Mesendoderm (in vitro differentiated cells): Measurements from ENCODE around the gene OSBPL3.
A peak's percentile ranks its signal among the peaks of the same experiment; 100 is the strongest.

Source experiments
- DNase-seq: peaks from one replicate; pipeline ENCODE4 v3.0.0; 2013
- H2AK5ac ChIP-seq: 2 replicates; pipeline ENCODE4 v1.6.1; 2013; ENCODE audit warnings: low read length, inconsistent platforms
- H2BK120ac ChIP-seq: 2 replicates; pipeline ENCODE4 v1.6.1; 2013; ENCODE audit warnings: low read depth, mild to moderate bottlenecking, low read length, moderate library complexity, mixed read lengths
- H2BK15ac ChIP-seq: replicated peaks from 2 replicates; pipeline ENCODE4 v1.6.1; 2013; ENCODE audit warnings: low read depth, mild to moderate bottlenecking, moderate library complexity
- H2BK5ac ChIP-seq: 2 replicates; pipeline ENCODE4 v1.6.1; 2013; ENCODE audit warnings: low read length, inconsistent platforms
- H3K18ac ChIP-seq: 2 replicates; pipeline ENCODE4 v1.6.1; 2013; ENCODE audit warnings: mild to moderate bottlenecking, low read length, mixed read lengths
- H3K23ac ChIP-seq: one replicate; pipeline ENCODE4 v1.6.1; 2013; ENCODE audit warnings: low read length
- H3K27ac ChIP-seq: 2 replicates; pipeline ENCODE4 v1.5.1; 2013; ENCODE audit warnings: low read depth, mild to moderate bottlenecking, inconsistent platforms, low read length, moderate library complexity
- H3K27me3 ChIP-seq: 2 replicates; pipeline ENCODE4 v1.6.1; 2013; ENCODE audit warnings: low read length, control low read depth, mild to moderate bottlenecking, inconsistent platforms; ENCODE audit not compliant: insufficient read depth, poor library complexity
- H3K36me3 ChIP-seq: 2 replicates; pipeline ENCODE4 v1.6.1; 2013; ENCODE audit warnings: low read length, inconsistent platforms; ENCODE audit not compliant: control insufficient read depth, insufficient read depth
- H3K4ac ChIP-seq: one replicate; pipeline ENCODE4 v1.6.1; 2013; ENCODE audit warnings: low read depth, mild to moderate bottlenecking, low read length, moderate library complexity
- H3K4me1 ChIP-seq: 2 replicates; pipeline ENCODE4 v1.6.1; 2013; ENCODE audit warnings: low read depth, low read length, inconsistent platforms; ENCODE audit not compliant: control insufficient read depth
- H3K4me2 ChIP-seq: 2 replicates; pipeline ENCODE4 v1.6.1; 2013; ENCODE audit warnings: low read length
- H3K4me3 ChIP-seq: 2 replicates; pipeline ENCODE4 v1.5.1; 2013; ENCODE audit warnings: mild to moderate bottlenecking, low read length
- H3K56ac ChIP-seq: one replicate; pipeline ENCODE4 v1.6.1; 2013; ENCODE audit warnings: low read length
- H3K79me1 ChIP-seq: 2 replicates; pipeline ENCODE4 v1.6.1; 2013; ENCODE audit warnings: low read length, inconsistent platforms
- H3K79me2 ChIP-seq: 2 replicates; pipeline ENCODE4 v1.6.1; 2013; ENCODE audit warnings: mild to moderate bottlenecking, low read length; ENCODE audit not compliant: control insufficient read depth, insufficient read depth
- H3K9ac ChIP-seq: 2 replicates; pipeline ENCODE4 v1.6.1; 2013; ENCODE audit warnings: low read length, inconsistent platforms
- H4K5ac ChIP-seq: one replicate; pipeline ENCODE4 v1.6.1; 2013; ENCODE audit warnings: low read length
- H4K8ac ChIP-seq: one replicate; pipeline ENCODE4 v1.6.1; 2013; ENCODE audit warnings: low read depth, mild to moderate bottlenecking, control low read depth, low read length, moderate library complexity
- WGBS: extraction: QIAGEN DNeasy Blood & Tissue Kit; methylation state at CpG from one replicate; pipeline ENCODE4 v1.1.7; 2013; ENCODE audit warnings: low lambda C conversion rate, missing lambda C conversion rate; ENCODE audit not compliant: insufficient coverage; ENCODE audit errors: extremely low coverage; 5-methylcytosine and 5-hydroxymethylcytosine counted together

OSBPL3 gene

DNA sequence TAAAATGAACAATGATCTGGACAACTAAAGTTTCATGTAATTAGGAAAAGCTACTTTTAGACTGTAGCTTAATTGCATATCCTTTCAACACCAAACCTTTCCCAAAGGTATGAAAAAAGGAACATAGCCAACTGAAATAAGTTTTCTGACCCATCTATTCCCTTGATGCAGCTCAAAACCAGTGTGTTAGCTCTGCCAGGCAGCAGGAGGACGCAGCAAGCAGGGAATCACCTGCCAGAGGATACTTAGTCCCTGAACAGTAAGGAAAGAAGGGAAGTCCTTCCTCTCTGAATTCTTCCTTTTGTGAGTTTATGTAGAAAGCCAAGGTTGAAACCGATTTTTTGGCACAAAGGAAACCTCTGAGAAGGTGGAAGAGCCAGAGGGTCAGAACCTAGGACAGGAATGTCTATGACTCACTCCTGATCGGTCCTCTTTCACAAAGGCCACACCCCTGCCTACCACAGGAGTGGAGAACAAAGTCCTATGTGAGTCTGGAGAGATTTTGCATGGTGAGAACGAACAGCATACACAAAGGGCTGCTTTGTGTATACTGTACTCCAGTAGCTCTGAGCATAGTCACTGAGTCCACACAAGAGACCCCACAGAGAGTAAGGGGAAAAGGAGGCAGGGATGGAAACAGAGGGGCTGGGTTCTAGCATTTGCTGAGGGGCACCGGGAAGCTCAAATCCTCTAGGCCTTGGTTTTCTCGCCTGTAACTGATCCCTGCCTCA is 153.9 kb downstream of the OSBPL3 start:
- no peaks in the 10 kb centered on the region for H3K79me2 ChIP-seq
- H2BK120ac ChIP-seq = no peak overlapping the region
- no peak overlapping the region for H3K4me2 ChIP-seq
- H3K56ac ChIP-seq = no peak overlapping the region
- WGBS = no CpG with 5 or more reads among the region's 6 CpGs
- no peak overlapping the region for H3K4ac ChIP-seq
- H3K4me1 ChIP-seq = no peaks in the 10 kb centered on the region
- H3K36me3 ChIP-seq = no peaks in the 10 kb centered on the region
- no peaks in the 10 kb centered on the region for H3K27me3 ChIP-seq
- H3K79me1 ChIP-seq = no peaks in the 10 kb centered on the region
- no peak overlapping the region for H2AK5ac ChIP-seq
- DNase-seq = peak; percentile 73
- no peak overlapping the region for H3K9ac ChIP-seq
- H3K23ac ChIP-seq = no peak overlapping the region
- no peak overlapping the region for H2BK5ac ChIP-seq
- no peak overlapping the region for H2BK15ac ChIP-seq
- H3K4me3 ChIP-seq = no peak overlapping the region
- H4K8ac ChIP-seq = no peak overlapping the region
- H3K18ac ChIP-seq = no peak overlapping the region
- no peak overlapping the region for H3K27ac ChIP-seq
- no peak overlapping the region for H4K5ac ChIP-seq

DNA sequence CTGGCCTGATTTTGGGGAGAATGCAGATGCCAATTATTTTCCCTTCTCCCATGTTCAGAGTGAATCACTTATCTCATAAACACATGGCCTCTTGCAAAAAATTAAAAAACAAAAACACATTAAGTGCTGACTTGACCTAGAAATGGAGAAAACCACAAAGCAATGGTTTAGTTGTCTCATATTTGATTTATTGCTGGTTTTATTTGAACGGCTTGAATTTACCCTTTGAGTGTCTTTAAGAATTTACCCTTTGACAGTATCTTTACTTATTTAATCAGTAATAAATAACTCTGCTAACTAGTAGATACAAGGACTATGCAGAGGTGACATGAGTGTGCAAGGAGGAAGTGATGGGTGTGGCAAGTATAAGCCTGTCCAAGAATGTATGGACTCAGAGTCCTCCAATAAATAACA is 154.6 kb downstream of the OSBPL3 start:
- H3K79me2 ChIP-seq = no peaks in the 10 kb centered on the region
- no peak overlapping the region for H3K18ac ChIP-seq
- no peak overlapping the region for H4K8ac ChIP-seq
- no peak overlapping the region for H2BK5ac ChIP-seq
- H4K5ac ChIP-seq = no peak overlapping the region
- no peak overlapping the region for H3K4me3 ChIP-seq
- no peak overlapping the region for H3K4ac ChIP-seq
- no CpG with 5 or more reads among the region's 1 CpG for WGBS
- H2AK5ac ChIP-seq = no peak overlapping the region
- H2BK15ac ChIP-seq = no peak overlapping the region
- H3K4me1 ChIP-seq = no peaks in the 10 kb centered on the region
- no peak overlapping the region for H2BK120ac ChIP-seq
- H3K9ac ChIP-seq = no peak overlapping the region
- no peak for DNase-seq
- H3K23ac ChIP-seq = no peak overlapping the region
- no peaks in the 10 kb centered on the region for H3K36me3 ChIP-seq
- H3K56ac ChIP-seq = no peak overlapping the region
- H3K27me3 ChIP-seq = no peaks in the 10 kb centered on the region
- no peak overlapping the region for H3K27ac ChIP-seq
- no peak overlapping the region for H3K4me2 ChIP-seq
- H3K79me1 ChIP-seq = no peaks in the 10 kb centered on the region

DNA sequence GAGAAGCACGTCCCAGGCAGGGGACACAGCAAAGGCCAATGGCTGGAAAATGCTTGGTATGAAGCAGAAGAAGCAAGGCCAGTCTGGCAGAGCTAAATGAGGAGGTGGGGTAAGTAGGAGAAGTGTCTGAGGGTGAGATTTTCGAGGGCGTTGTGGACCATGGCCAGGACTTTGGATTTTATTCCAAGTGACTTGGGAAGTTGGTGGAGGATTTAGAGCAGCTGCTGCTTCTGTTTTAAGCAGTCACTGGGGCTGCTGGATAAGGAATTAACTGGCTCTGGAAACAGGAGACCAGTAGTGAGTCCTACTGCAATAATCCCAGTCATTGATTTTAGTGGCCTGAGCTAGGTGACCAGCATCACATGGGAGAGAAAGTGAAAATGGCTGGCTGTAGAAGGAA is 155.1 kb downstream of the OSBPL3 start:
- no peak overlapping the region for H3K4me2 ChIP-seq
- H3K4ac ChIP-seq = no peak overlapping the region
- H4K8ac ChIP-seq = no peak overlapping the region
- H2BK120ac ChIP-seq = no peak overlapping the region
- no peaks in the 10 kb centered on the region for H3K79me1 ChIP-seq
- H4K5ac ChIP-seq = no peak overlapping the region
- no peak overlapping the region for H3K27ac ChIP-seq
- H2BK15ac ChIP-seq = no peak overlapping the region
- H3K4me1 ChIP-seq = no peaks in the 10 kb centered on the region
- no peak overlapping the region for H3K23ac ChIP-seq
- no CpG with 5 or more reads among the region's 3 CpGs for WGBS
- no peak overlapping the region for H3K56ac ChIP-seq
- no peaks in the 10 kb centered on the region for H3K79me2 ChIP-seq
- no peaks in the 10 kb centered on the region for H3K27me3 ChIP-seq
- H3K18ac ChIP-seq = no peak overlapping the region
- no peaks in the 10 kb centered on the region for H3K36me3 ChIP-seq
- no peak for DNase-seq
- H3K4me3 ChIP-seq = no peak overlapping the region
- H2AK5ac ChIP-seq = no peak overlapping the region
- no peak overlapping the region for H3K9ac ChIP-seq
- H2BK5ac ChIP-seq = no peak overlapping the region

DNA sequence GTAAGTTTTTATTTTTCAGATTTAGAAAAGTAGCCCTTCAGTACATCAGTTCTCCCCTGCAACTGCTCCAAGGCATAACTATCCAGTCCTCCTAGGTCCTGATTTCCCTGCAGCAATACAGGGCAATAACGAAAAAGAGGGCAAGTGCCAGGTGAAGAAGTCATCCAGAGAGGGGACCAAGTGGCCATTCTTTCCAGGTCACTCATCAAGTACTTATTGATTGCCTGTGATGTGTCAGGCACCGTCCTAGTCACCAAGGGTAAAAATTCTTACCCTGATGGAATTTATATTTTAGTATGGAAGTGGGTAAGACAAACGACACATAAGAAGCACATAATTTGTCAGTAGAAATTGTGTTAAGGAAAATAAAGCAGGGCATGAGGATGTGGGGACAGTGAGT is 155.6 kb downstream of the OSBPL3 start:
- Histone ChIP-seq H3K4me3 (no peak overlapping the region), H3K79me1 (no peaks in the 10 kb centered on the region), H2BK15ac (no peak overlapping the region), H2BK5ac (no peak overlapping the region), H2AK5ac (no peak overlapping the region), H4K8ac (no peak overlapping the region), H3K27ac (no peak overlapping the region), H3K4me2 (no peak overlapping the region), H3K36me3 (no peaks in the 10 kb centered on the region), H3K56ac (no peak overlapping the region), H3K9ac (no peak overlapping the region), H2BK120ac (no peak overlapping the region), H4K5ac (no peak overlapping the region), H3K27me3 (no peaks in the 10 kb centered on the region), H3K4me1 (no peaks in the 10 kb centered on the region), H3K23ac (no peak overlapping the region), H3K4ac (no peak overlapping the region), H3K18ac (no peak overlapping the region), H3K79me2 (no peaks in the 10 kb centered on the region)
- WGBS = no CpG with 5 or more reads among the region's 3 CpGs
- DNase-seq = no peak

DNA sequence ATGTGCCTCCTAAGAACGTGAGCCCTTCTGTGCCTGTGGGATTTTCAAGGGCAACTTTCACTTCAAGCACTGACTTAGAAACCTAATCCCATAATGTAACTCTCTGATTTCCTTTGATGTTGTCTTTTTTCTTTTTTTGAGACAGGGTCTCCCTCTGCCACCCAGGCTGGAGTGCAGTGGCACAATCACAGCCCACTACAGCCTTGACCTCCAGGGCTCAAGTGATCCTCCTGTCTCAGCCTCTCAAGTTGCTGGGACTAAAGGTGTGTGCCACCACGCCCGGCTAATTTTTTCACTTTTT is 158.3 kb downstream of the OSBPL3 start:
- H3K4ac ChIP-seq = no peak overlapping the region
- no peak overlapping the region for H3K27ac ChIP-seq
- H3K9ac ChIP-seq = no peak overlapping the region
- no peak overlapping the region for H2AK5ac ChIP-seq
- H3K18ac ChIP-seq = no peak overlapping the region
- H2BK15ac ChIP-seq = no peak overlapping the region
- H3K79me2 ChIP-seq = no peaks in the 10 kb centered on the region
- DNase-seq = no peak
- no peaks in the 10 kb centered on the region for H3K79me1 ChIP-seq
- H3K36me3 ChIP-seq = no peaks in the 10 kb centered on the region
- no peaks in the 10 kb centered on the region for H3K4me1 ChIP-seq
- H4K5ac ChIP-seq = no peak overlapping the region
- H3K56ac ChIP-seq = no peak overlapping the region
- H2BK5ac ChIP-seq = no peak overlapping the region
- H2BK120ac ChIP-seq = no peak overlapping the region
- no peak overlapping the region for H3K4me3 ChIP-seq
- no CpG with 5 or more reads among the region's 3 CpGs for WGBS
- H3K4me2 ChIP-seq = no peak overlapping the region
- no peak overlapping the region for H3K23ac ChIP-seq
- no peak overlapping the region for H4K8ac ChIP-seq
- H3K27me3 ChIP-seq = no peaks in the 10 kb centered on the region

DNA sequence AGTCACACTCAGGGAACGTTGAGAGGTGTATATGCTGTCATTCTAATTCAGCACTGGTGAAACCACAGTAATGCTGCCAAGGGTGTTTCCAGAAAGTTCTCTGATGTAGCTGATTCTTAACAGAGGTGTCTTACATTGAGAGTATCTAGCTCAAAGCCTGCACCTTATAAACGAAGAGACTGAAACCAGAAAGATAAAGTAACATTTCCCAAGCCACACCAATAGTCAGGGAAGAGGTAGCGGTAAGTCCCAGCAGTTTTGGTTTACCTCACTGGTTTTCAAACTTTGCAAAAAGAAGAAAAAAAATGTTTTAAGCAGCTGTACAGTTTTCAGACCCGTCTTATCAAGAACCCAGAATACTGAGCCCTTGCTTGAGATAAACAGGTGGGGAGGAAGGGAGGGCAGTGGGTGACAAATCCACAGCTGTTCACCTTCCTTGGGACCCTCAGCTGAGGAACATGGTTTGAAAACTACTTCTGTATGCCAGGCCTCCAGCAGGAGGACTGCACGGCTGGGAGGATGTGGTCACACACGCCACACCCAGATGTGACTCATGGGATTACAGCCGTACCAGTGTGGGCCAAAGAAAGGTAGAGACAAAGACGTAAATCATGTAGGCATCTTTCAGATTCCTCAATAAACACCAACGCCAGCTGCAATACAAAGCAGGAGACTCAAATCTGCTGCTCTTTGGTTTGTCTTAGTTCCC is 158.8 kb downstream of the OSBPL3 start:
- DNase-seq = peak; percentile 30
- no peaks in the 10 kb centered on the region for H3K79me2 ChIP-seq
- no peaks in the 10 kb centered on the region for H3K27me3 ChIP-seq
- no peak overlapping the region for H3K56ac ChIP-seq
- no peak overlapping the region for H3K9ac ChIP-seq
- no peak overlapping the region for H2BK5ac ChIP-seq
- no peak overlapping the region for H2AK5ac ChIP-seq
- H3K23ac ChIP-seq = no peak overlapping the region
- no peak overlapping the region for H3K4me3 ChIP-seq
- no peaks in the 10 kb centered on the region for H3K36me3 ChIP-seq
- no CpG with 5 or more reads among the region's 9 CpGs for WGBS
- H3K4me2 ChIP-seq = no peak overlapping the region
- no peak overlapping the region for H4K5ac ChIP-seq
- H3K27ac ChIP-seq = no peak overlapping the region
- H3K4ac ChIP-seq = no peak overlapping the region
- no peak overlapping the region for H4K8ac ChIP-seq
- H2BK15ac ChIP-seq = peak overlapping the region; percentile 93
- no peak overlapping the region for H3K18ac ChIP-seq
- H2BK120ac ChIP-seq = no peak overlapping the region
- no peaks in the 10 kb centered on the region for H3K4me1 ChIP-seq
- no peaks in the 10 kb centered on the region for H3K79me1 ChIP-seq
